ENCODE measurements around the gene ZBTB40. TPM values are rescaled to one million over a fixed set of nuclear protein-coding genes. Genes with fewer than 3 reads are reported as not detected.

Gene ZBTB40
- total RNA-seq, 1 experiment from 2014 or later: 11.5 TPM

DNA sequence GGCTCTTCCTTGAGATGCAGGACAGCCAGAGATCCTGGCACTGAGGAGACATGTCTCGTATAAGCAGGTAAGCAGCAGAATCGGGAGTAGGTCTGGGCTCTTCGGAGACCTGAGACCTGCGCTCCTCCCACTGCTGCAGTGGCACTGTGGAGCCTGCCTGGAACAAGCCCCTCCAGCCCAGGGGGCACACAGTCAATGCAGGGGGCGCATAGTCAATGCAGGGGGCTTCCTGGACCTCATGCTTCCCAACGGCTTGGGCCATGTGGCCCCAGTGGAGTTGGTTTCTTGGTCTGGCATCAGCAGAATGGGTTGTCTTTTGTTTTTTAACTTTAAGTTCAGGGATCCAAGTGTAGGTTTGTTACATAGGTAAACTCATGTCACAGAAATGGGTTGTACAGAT, 83.7 kb downstream of the ZBTB40 start (continued):
- TF ChIP-seq, protein P1, sequence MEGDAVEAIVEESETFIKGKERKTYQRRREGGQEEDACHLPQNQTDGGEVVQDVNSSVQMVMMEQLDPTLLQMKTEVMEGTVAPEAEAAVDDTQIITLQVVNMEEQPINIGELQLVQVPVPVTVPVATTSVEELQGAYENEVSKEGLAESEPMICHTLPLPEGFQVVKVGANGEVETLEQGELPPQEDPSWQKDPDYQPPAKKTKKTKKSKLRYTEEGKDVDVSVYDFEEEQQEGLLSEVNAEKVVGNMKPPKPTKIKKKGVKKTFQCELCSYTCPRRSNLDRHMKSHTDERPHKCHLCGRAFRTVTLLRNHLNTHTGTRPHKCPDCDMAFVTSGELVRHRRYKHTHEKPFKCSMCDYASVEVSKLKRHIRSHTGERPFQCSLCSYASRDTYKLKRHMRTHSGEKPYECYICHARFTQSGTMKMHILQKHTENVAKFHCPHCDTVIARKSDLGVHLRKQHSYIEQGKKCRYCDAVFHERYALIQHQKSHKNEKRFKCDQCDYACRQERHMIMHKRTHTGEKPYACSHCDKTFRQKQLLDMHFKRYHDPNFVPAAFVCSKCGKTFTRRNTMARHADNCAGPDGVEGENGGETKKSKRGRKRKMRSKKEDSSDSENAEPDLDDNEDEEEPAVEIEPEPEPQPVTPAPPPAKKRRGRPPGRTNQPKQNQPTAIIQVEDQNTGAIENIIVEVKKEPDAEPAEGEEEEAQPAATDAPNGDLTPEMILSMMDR (IDR thresholded peaks at IDR 0.05): no peak
- TF ChIP-seq, protein P2, sequence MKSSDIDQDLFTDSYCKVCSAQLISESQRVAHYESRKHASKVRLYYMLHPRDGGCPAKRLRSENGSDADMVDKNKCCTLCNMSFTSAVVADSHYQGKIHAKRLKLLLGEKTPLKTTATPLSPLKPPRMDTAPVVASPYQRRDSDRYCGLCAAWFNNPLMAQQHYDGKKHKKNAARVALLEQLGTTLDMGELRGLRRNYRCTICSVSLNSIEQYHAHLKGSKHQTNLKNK (CRISPR knock-in tag; IDR thresholded peaks at IDR 0.05): no peak

DNA sequence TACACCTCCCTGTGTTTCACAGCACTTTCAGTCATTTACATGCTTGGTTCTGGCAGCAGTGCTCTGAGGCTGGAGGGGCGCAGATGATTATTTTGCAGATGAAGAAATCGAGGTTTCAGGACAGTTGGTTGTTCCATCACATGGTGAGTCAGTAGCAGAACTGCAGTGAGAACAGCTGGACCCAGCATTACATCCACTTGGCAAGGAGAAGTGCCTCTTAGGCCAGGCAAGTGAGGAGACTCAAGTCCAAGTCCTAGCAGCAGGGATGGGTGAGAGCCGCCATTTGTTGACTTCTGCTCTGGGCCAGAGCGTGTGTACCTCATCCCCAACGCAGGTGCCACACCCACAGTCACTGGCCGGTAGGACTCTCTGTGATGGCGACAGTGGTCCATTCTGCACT, 84.9 kb downstream of the ZBTB40 start:
- no peaks in the 10 kb centered on the region for H3K27me3 Mint-ChIP-seq (ENCODE audit: low read depth)
- no peaks in the 10 kb centered on the region for H3K9me3 Mint-ChIP-seq
- H3K36me3 Mint-ChIP-seq: no peaks in the 10 kb centered on the region
- no peaks in the 10 kb centered on the region for H3K4me1 Mint-ChIP-seq
- no peak overlapping the region for H3K4me3 Mint-ChIP-seq
- CTCF ChIA-PET: no interaction called here
- POLR2A ChIA-PET: no interaction called here
- DNase-seq (ENCODE audit: low spot score) (no peak), ATAC-seq (no peak)
- no peak overlapping the region; the same call in 1 of the 2 replicates for H3K27ac Mint-ChIP-seq
- no peak for TF ChIP-seq SOX15 (CRISPR knock-in tag; IDR thresholded peaks at IDR 0.05)
- TF ChIP-seq, protein P3, sequence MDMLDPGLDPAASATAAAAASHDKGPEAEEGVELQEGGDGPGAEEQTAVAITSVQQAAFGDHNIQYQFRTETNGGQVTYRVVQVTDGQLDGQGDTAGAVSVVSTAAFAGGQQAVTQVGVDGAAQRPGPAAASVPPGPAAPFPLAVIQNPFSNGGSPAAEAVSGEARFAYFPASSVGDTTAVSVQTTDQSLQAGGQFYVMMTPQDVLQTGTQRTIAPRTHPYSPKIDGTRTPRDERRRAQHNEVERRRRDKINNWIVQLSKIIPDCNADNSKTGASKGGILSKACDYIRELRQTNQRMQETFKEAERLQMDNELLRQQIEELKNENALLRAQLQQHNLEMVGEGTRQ (CRISPR knock-in tag; IDR thresholded peaks at IDR 0.05): no peak
- no peak for TF ChIP-seq OVOL2 (CRISPR knock-in tag; IDR thresholded peaks at IDR 0.05; ENCODE audit: borderline replicate concordance)
- TF ChIP-seq, protein P4, sequence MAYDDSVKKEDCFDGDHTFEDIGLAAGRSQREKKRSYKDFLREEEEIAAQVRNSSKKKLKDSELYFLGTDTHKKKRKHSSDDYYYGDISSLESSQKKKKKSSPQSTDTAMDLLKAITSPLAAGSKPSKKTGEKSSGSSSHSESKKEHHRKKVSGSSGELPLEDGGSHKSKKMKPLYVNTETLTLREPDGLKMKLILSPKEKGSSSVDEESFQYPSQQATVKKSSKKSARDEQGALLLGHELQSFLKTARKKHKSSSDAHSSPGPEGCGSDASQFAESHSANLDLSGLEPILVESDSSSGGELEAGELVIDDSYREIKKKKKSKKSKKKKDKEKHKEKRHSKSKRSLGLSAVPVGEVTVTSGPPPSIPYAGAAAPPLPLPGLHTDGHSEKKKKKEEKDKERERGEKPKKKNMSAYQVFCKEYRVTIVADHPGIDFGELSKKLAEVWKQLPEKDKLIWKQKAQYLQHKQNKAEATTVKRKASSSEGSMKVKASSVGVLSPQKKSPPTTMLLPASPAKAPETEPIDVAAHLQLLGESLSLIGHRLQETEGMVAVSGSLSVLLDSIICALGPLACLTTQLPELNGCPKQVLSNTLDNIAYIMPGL (CRISPR knock-in tag; IDR thresholded peaks at IDR 0.05): no peak
- TF ChIP-seq TP53 (CRISPR knock-in tag; IDR thresholded peaks at IDR 0.05): no peak
- no peak for TF ChIP-seq GABPB1 (CRISPR knock-in tag; IDR thresholded peaks at IDR 0.05)
- TF ChIP-seq, protein P5, sequence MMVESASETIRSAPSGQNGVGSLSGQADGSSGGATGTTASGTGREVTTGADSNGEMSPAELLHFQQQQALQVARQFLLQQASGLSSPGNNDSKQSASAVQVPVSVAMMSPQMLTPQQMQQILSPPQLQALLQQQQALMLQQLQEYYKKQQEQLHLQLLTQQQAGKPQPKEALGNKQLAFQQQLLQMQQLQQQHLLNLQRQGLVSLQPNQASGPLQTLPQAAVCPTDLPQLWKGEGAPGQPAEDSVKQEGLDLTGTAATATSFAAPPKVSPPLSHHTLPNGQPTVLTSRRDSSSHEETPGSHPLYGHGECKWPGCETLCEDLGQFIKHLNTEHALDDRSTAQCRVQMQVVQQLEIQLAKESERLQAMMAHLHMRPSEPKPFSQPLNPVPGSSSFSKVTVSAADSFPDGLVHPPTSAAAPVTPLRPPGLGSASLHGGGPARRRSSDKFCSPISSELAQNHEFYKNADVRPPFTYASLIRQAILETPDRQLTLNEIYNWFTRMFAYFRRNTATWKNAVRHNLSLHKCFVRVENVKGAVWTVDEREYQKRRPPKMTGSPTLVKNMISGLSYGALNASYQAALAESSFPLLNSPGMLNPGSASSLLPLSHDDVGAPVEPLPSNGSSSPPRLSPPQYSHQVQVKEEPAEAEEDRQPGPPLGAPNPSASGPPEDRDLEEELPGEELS (CRISPR knock-in tag; IDR thresholded peaks at IDR 0.05): no peak
- no peak for TF ChIP-seq GRHL2 (CRISPR knock-in tag; IDR thresholded peaks at IDR 0.05; ENCODE audit: insufficient replicate concordance, severe bottlenecking)

DNA sequence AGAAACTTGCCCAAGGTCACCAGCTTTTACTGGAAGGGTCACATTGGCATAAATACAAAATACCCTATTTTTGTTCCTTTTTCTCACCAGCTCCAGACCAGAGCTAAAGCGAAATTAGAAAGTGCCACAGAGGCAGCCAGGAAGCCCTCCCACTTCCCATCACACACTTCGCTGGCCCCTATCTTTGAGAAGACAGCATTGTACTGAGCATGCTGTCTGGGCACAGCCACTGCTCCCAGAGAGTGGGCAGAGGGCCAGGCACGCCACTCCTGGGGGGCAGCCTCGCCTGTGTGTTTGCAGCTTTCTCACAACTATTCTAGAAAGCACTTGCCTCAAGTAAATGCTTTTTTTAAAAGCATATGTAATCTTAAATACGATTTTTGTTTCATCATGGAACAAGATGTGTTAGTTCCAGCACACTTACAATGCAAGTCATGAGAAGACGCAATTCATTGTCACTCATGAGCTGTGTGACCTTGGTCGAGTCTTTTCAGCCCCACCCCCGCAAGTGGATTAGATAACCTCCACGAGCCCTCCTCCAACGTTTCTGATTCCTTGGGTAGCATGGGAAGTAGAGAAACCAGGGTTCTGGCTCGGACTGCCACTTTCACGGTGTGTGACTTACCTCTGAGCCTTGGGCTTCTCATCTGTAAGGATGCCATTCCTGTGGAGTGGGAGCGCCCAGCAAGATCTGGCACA, 85.9 kb downstream of the ZBTB40 start:
- POLR2A ChIA-PET: no interaction called here
- TF ChIP-seq OVOL2 (CRISPR knock-in tag; IDR thresholded peaks at IDR 0.05; ENCODE audit: borderline replicate concordance) (no peak), RORB (CRISPR knock-in tag; IDR thresholded peaks at IDR 0.05) (no peak), ZNF232 (CRISPR knock-in tag; IDR thresholded peaks at IDR 0.05) (no peak), CBFB (CRISPR knock-in tag; IDR thresholded peaks at IDR 0.05; ENCODE audit: low read depth) (no peak), TP53 (CRISPR knock-in tag; IDR thresholded peaks at IDR 0.05) (no peak), ATF1 (CRISPR knock-in tag; IDR thresholded peaks at IDR 0.05) (no peak)
- TF ChIP-seq, protein P6, sequence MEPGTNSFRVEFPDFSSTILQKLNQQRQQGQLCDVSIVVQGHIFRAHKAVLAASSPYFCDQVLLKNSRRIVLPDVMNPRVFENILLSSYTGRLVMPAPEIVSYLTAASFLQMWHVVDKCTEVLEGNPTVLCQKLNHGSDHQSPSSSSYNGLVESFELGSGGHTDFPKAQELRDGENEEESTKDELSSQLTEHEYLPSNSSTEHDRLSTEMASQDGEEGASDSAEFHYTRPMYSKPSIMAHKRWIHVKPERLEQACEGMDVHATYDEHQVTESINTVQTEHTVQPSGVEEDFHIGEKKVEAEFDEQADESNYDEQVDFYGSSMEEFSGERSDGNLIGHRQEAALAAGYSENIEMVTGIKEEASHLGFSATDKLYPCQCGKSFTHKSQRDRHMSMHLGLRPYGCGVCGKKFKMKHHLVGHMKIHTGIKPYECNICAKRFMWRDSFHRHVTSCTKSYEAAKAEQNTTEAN (CRISPR knock-in tag; IDR thresholded peaks at IDR 0.05): no peak
- TF ChIP-seq, protein P3 (CRISPR knock-in tag; IDR thresholded peaks at IDR 0.05): no peak
- TF ChIP-seq, protein P7, sequence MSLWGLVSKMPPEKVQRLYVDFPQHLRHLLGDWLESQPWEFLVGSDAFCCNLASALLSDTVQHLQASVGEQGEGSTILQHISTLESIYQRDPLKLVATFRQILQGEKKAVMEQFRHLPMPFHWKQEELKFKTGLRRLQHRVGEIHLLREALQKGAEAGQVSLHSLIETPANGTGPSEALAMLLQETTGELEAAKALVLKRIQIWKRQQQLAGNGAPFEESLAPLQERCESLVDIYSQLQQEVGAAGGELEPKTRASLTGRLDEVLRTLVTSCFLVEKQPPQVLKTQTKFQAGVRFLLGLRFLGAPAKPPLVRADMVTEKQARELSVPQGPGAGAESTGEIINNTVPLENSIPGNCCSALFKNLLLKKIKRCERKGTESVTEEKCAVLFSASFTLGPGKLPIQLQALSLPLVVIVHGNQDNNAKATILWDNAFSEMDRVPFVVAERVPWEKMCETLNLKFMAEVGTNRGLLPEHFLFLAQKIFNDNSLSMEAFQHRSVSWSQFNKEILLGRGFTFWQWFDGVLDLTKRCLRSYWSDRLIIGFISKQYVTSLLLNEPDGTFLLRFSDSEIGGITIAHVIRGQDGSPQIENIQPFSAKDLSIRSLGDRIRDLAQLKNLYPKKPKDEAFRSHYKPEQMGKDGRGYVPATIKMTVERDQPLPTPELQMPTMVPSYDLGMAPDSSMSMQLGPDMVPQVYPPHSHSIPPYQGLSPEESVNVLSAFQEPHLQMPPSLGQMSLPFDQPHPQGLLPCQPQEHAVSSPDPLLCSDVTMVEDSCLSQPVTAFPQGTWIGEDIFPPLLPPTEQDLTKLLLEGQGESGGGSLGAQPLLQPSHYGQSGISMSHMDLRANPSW (CRISPR knock-in tag; conservative IDR thresholded peaks at IDR 0.05; ENCODE audit: low read depth): no peak
- TF ChIP-seq, protein P8, sequence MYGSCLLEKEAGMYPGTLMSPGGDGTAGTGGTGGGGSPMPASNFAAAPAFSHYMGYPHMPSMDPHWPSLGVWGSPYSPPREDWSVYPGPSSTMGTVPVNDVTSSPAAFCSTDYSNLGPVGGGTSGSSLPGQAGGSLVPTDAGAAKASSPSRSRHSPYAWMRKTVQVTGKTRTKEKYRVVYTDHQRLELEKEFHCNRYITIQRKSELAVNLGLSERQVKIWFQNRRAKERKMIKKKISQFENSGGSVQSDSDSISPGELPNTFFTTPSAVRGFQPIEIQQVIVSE (CRISPR knock-in tag; IDR thresholded peaks at IDR 0.05; ENCODE audit: borderline replicate concordance): no peak
- TF ChIP-seq, protein P9, sequence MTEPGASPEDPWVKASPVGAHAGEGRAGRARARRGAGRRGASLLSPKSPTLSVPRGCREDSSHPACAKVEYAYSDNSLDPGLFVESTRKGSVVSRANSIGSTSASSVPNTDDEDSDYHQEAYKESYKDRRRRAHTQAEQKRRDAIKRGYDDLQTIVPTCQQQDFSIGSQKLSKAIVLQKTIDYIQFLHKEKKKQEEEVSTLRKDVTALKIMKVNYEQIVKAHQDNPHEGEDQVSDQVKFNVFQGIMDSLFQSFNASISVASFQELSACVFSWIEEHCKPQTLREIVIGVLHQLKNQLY (CRISPR knock-in tag; IDR thresholded peaks at IDR 0.05): no peak

More for the DNA sequence above, 85.9 kb downstream of the ZBTB40 start:
- no peak overlapping the region for H3K4me3 Mint-ChIP-seq
- ATAC-seq: no peak
- H3K27me3 Mint-ChIP-seq (ENCODE audit: low read depth): no peaks in the 10 kb centered on the region
- no peaks in the 10 kb centered on the region for H3K4me1 Mint-ChIP-seq
- H3K27ac Mint-ChIP-seq: no peak overlapping the region
- DNase-seq (ENCODE audit: low spot score): no peak
- no peaks in the 10 kb centered on the region for H3K36me3 Mint-ChIP-seq
- CTCF ChIA-PET: interaction anchor here (3.8 kb wide), 1 partner anchor 10 kb away, joined by 16 read pairs; no protein-coding TSS in a partner anchor
- H3K9me3 Mint-ChIP-seq: no peaks in the 10 kb centered on the region
